GM12878 (cell line): Measurements from ENCODE around the gene KLLN. TPM values are rescaled to one million over a fixed set of nuclear protein-coding genes. Genes with fewer than 3 reads are reported as not detected.

Experiments
- ATAC-seq: fragments of 200-7000 bp; cut with Tn5 transposase; 3 replicates; pipeline ENCODE4 v1.9.1; 2020; ENCODE audit warnings: mild to moderate bottlenecking, moderate library complexity
- BruUV-seq: library from RNA; stranded (reverse); fragments of 400-500 nt; replicated peaks from 2 replicates; lab custom pipeline; 2021; lab: Mats Ljungman, UMichigan
- CTCF ChIA-PET: fragments of 300-600 bp; sonication (Branson Sonifier 250); formaldehyde crosslinking; extraction: SDS; loops from one replicate; lab custom pipeline; 2021; ENCODE audit warnings: inconsistent platforms; lab: Yijun Ruan, JAX
- POLR2A ChIA-PET: fragments of 350-600 bp; formaldehyde crosslinking; extraction: SDS; loops from one replicate; lab custom pipeline; 2021; ENCODE audit warnings: inconsistent platforms; lab: Charles Lee
- RAD21 ChIA-PET: fragments of 300-600 bp; sonication (Branson Sonifier 250); formaldehyde crosslinking; loops from one replicate; lab custom pipeline; 2023; ENCODE audit warnings: antibody characterized with exemption; ENCODE audit not compliant: unreplicated experiment; lab: Charles Lee
- SMC1A ChIA-PET: fragments of 300-600 bp; sonication (Branson Sonifier 250); formaldehyde crosslinking; loops from one replicate; lab custom pipeline; 2023; ENCODE audit not compliant: unreplicated experiment, uncharacterized antibody; lab: Charles Lee
- DNase-seq: peaks from one replicate; pipeline ENCODE4 v3.0.0-alpha.2; 2011; ENCODE audit warnings: low read depth, low spot score
- FAIRE-seq: peaks from 3 replicates; lab custom pipeline; 2011; peaks lifted over from hg19 to GRCh38; lab: Jason Lieb, UNC
- H2AFZ ChIP-seq: 2 replicates; pipeline ENCODE4 v1.6.0; 2011; ENCODE audit warnings: low read depth, low read length, control low read depth; ENCODE audit not compliant: control insufficient read depth
- H3K27ac ChIP-seq: 2 replicates; pipeline ENCODE4 v1.5.1; 2011; ENCODE audit warnings: control low read depth; ENCODE audit not compliant: control insufficient read depth, insufficient read depth
- H3K27me3 ChIP-seq, 2 experiments: replicated peaks in 1 of 2; 2 replicates each; pipeline versions ENCODE4 v1.6.0 to v1.6.1; 2011; ENCODE audit warnings: low read length in 1 of 2; ENCODE audit not compliant: control insufficient read depth in 2 of 2, insufficient read depth in 2 of 2
- H3K36me3 ChIP-seq, 2 experiments: 2 replicates each; pipeline ENCODE4 v1.5.1; 2011; ENCODE audit warnings: low read length in 1 of 2; ENCODE audit not compliant: control insufficient read depth in 2 of 2, insufficient read depth in 2 of 2
- H3K4me1 ChIP-seq: 2 replicates; pipeline ENCODE4 v1.6.1; 2011; ENCODE audit warnings: mild to moderate bottlenecking, low read length, moderate library complexity, mixed read lengths; ENCODE audit not compliant: control insufficient read depth, insufficient read depth
- H3K4me2 ChIP-seq: 2 replicates; pipeline ENCODE4 v1.6.0; 2011; ENCODE audit warnings: control low read depth; ENCODE audit not compliant: control insufficient read depth, insufficient read depth
- H3K4me3 ChIP-seq: fragments of 200-600 bp; sonication (generic); 2 replicates; pipeline ENCODE4 v1.5.1; 2016
- H3K79me2 ChIP-seq: 2 replicates; pipeline ENCODE4 v1.6.0; 2011; ENCODE audit warnings: low read length; ENCODE audit not compliant: control insufficient read depth, insufficient read depth
- H3K9ac ChIP-seq: 2 replicates; pipeline ENCODE4 v1.8.0; 2011; ENCODE audit warnings: low read length, control low read depth, mixed read lengths; ENCODE audit not compliant: control insufficient read depth, insufficient read depth
- H3K9me3 ChIP-seq: replicated peaks from 3 replicates; pipeline ENCODE4 v1.5.1; 2011; ENCODE audit warnings: mild to moderate bottlenecking, low read length; ENCODE audit not compliant: control insufficient read depth, insufficient read depth
- H4K20me1 ChIP-seq: 2 replicates; pipeline ENCODE4 v1.6.0; 2011; ENCODE audit not compliant: control insufficient read depth, insufficient read depth
- CREM ChIP-seq: IDR thresholded peaks from 2 replicates; pipeline ENCODE4 v1.6.1; 2014; ENCODE audit warnings: antibody characterized with exemption, low read depth
- KAT2A ChIP-seq: conservative IDR thresholded peaks from 2 replicates; pipeline ENCODE4 v1.6.1; 2011; ENCODE audit warnings: low read depth, low read length; ENCODE audit not compliant: control insufficient read depth
- LARP7 ChIP-seq: fragments of 450-650 bp; IDR thresholded peaks from 2 replicates; pipeline ENCODE4 v1.6.1; 2017; ENCODE audit warnings: mild to moderate bottlenecking
- MTA2 ChIP-seq: fragments of 450-650 bp; IDR thresholded peaks from 2 replicates; pipeline ENCODE4 v1.6.1; 2016; ENCODE audit warnings: low read depth, mild to moderate bottlenecking, moderate library complexity
- MYC ChIP-seq: IDR thresholded peaks from 2 replicates; pipeline ENCODE4 v1.6.1; 2011; ENCODE audit warnings: mild to moderate bottlenecking, low read length, moderate library complexity, inconsistent platforms; ENCODE audit not compliant: insufficient read depth, insufficient replicate concordance, insufficient read length, severe bottlenecking
- PAX8 ChIP-seq: fragments of 450-650 bp; IDR thresholded peaks from 2 replicates; pipeline ENCODE4 v1.6.1; 2017; ENCODE audit warnings: mild to moderate bottlenecking, moderate library complexity
- RAD51 ChIP-seq: fragments of 450-650 bp; IDR thresholded peaks from 2 replicates; pipeline ENCODE4 v1.6.1; 2016; ENCODE audit warnings: moderate library complexity, mild to moderate bottlenecking, inconsistent platforms
- RCOR1 ChIP-seq: conservative IDR thresholded peaks from 2 replicates; pipeline ENCODE4 v1.6.1; 2012; ENCODE audit warnings: low read depth, low read length, improper control_type of control experiment
- RUNX3 ChIP-seq: IDR thresholded peaks from 2 replicates; pipeline ENCODE4 v1.6.1; 2012; ENCODE audit warnings: low read length, inconsistent platforms
- SREBF1 ChIP-seq: IDR thresholded peaks from 2 replicates; pipeline ENCODE4 v1.6.1; 2012; ENCODE audit warnings: mild to moderate bottlenecking, low read length
- SUZ12 ChIP-seq: fragments of 200-600 bp; sonication (generic); IDR thresholded peaks from one replicate; pipeline ENCODE4 v1.6.1; 2018; ENCODE audit warnings: antibody characterized with exemption, mild to moderate bottlenecking; ENCODE audit not compliant: unreplicated experiment
- TCF7 ChIP-seq: IDR thresholded peaks from 2 replicates; pipeline ENCODE4 v1.6.1; 2014; ENCODE audit warnings: antibody characterized with exemption, borderline replicate concordance
- WGBS: methylation state at CpG from one replicate; pipeline ENCODE4 v1.1.6; 2016; ENCODE audit warnings: low lambda C conversion rate; ENCODE audit not compliant: insufficient replicate concordance, insufficient coverage; ENCODE audit errors: missing lambda C conversion rate; 5-methylcytosine and 5-hydroxymethylcytosine counted together
- in situ Hi-C: fragments of 300-500 bp; cut with MboI; formaldehyde crosslinking; loops from 9 replicates; pipeline ENCODE4 v1.14.3; 2018; ENCODE audit warnings: mixed read lengths
- intact Hi-C: fragments of 100-400 bp; cut with micrococcal nuclease; formaldehyde crosslinking; loops from one replicate; pipeline ENCODE4 v1.14.2; 2022; ENCODE audit not compliant: unreplicated experiment
- polyA plus RNA-seq, 11 experiments: library from polyadenylated mRNA; depleted of rRNA in 4 of 11; unstranded in 6 of 11; stranded (reverse) in 5 of 11; fragments of >200 nt; fragmentation: Nextera tagmentation in 4 of 11; fragmentation: Illumina TruSeq in 1 of 11; extraction: Ambion mirVana in 4 of 11; extraction: Trizol in 1 of 11; gene quantifications; 1 replicate in 1 of 11; 2 replicates in 10 of 11; pipeline versions ENCODE4 v1.2.1 to v1.2.3, GENCODE V29; 2011 to 2016; ENCODE audit warnings: inconsistent platforms in 2 of 11, missing spikeins in 2 of 11, low read depth in 1 of 11
- total RNA-seq, 4 experiments: library from RNA; depleted of rRNA in 3 of 4; stranded (reverse); fragments of >200 nt in 3 of 4; fragmentation: Illumina TruSeq in 1 of 4; extraction: Trizol in 1 of 4; gene quantifications; 2 replicates each; pipeline versions ENCODE4 v1.2.1 to v1.2.3, GENCODE V29; 2013 to 2021
- TF ChIP-seq, protein P1 (sequence below): fragments of 450-650 bp; IDR thresholded peaks from 2 replicates; pipeline ENCODE4 v1.6.1; 2016; ENCODE audit warnings: mild to moderate bottlenecking, moderate library complexity, borderline replicate concordance
- TF ChIP-seq, protein P2 (sequence below): IDR thresholded peaks from 2 replicates; pipeline ENCODE4 v1.6.1; 2012; ENCODE audit warnings: low read depth, low read length, improper control_type of control experiment
- TF ChIP-seq, protein P3 (sequence below): IDR thresholded peaks from 2 replicates; pipeline ENCODE4 v1.6.1; 2012; ENCODE audit warnings: low read depth, low read length, improper control_type of control experiment

KLLN gene
- total and polyA plus RNA-seq, 10 of the 15 experiments (the other 5 are each of a cell fraction or from before 2014, with no cell fraction given), result 0.87 to 2.2 (median 1.7) TPM

DNA sequence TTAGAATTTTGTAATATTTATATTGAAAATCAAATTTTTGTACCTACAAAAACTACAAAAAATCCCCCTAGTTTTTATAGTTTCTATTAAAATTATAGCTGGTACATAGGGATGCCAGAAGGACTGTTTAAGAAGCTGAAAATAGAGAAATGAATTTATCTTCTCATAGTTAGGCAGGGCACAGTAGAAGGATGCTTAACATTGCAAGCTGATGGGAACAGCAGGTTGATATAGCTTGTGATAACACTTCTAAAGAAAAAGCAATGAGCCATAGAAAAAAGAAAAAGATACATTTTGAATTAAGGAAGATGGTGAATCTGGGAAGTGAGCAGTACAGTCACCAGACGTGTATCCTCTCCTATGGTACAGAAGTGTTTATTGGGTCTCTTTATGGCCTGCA lies 32.1 kb upstream of the KLLN start:
- DNase-seq (no peak), FAIRE-seq (no peak), ATAC-seq (peak; percentile 27; the same call in 1 of the 3 replicates)
- Histone ChIP-seq H3K9ac (no peak overlapping the region), H3K4me3 (no peak overlapping the region), H3K36me3 (peaks cover 2 to 24% of the 10 kb centered on the region in 2 experiments; a peak in 3 of 4 replicates), H3K4me1 (peaks cover 6% of the 10 kb centered on the region), H4K20me1 (no peaks in the 10 kb centered on the region), H3K4me2 (no peak overlapping the region), H3K9me3 (peaks cover 13% of the 10 kb centered on the region), H3K27ac (no peak overlapping the region), H3K27me3 (no peaks in the 10 kb centered on the region), H2AFZ (no peak overlapping the region), H3K79me2 (peaks cover 80% of the 10 kb centered on the region)
- ChIA-PET RAD21 (interaction anchor here (0.6 kb wide), 1 partner anchor 13 kb away, joined by 4 read pairs; no protein-coding TSS in a partner anchor), CTCF (interaction anchor here (0.8 to 1.1 kb wide), 4 partner anchors 11 to 491 kb away, joined by 3 read pairs; no protein-coding TSS in a partner anchor), SMC1A (interaction anchor here (0.8 to 2.1 kb wide), 8 partner anchors 11 to 495 kb away, joined by 3 to 5 read pairs (median 3); no protein-coding TSS in a partner anchor), POLR2A (no interaction called here)
- intact Hi-C loops, result no loop called here
- 91% methylated on average over 1 of the region's 1 CpG for WGBS
- TF ChIP-seq CREM, result no peak
- no peak for TF ChIP-seq RAD51
- no peak for TF ChIP-seq RCOR1
- TF ChIP-seq SREBF1, result no peak
- no peak for TF ChIP-seq MYC
- no peak for TF ChIP-seq TCF7
- TF ChIP-seq MTA2, result no peak
- TF ChIP-seq, protein P1, sequence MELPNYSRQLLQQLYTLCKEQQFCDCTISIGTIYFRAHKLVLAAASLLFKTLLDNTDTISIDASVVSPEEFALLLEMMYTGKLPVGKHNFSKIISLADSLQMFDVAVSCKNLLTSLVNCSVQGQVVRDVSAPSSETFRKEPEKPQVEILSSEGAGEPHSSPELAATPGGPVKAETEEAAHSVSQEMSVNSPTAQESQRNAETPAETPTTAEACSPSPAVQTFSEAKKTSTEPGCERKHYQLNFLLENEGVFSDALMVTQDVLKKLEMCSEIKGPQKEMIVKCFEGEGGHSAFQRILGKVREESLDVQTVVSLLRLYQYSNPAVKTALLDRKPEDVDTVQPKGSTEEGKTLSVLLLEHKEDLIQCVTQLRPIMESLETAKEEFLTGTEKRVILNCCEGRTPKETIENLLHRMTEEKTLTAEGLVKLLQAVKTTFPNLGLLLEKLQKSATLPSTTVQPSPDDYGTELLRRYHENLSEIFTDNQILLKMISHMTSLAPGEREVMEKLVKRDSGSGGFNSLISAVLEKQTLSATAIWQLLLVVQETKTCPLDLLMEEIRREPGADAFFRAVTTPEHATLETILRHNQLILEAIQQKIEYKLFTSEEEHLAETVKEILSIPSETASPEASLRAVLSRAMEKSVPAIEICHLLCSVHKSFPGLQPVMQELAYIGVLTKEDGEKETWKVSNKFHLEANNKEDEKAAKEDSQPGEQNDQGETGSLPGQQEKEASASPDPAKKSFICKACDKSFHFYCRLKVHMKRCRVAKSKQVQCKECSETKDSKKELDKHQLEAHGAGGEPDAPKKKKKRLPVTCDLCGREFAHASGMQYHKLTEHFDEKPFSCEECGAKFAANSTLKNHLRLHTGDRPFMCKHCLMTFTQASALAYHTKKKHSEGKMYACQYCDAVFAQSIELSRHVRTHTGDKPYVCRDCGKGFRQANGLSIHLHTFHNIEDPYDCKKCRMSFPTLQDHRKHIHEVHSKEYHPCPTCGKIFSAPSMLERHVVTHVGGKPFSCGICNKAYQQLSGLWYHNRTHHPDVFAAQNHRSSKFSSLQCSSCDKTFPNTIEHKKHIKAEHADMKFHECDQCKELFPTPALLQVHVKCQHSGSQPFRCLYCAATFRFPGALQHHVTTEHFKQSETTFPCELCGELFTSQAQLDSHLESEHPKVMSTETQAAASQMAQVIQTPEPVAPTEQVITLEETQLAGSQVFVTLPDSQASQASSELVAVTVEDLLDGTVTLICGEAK, result no peak
- no peak for TF ChIP-seq PAX8
- TF ChIP-seq SUZ12, result no peak
- no peak for TF ChIP-seq LARP7
- TF ChIP-seq, protein P2, sequence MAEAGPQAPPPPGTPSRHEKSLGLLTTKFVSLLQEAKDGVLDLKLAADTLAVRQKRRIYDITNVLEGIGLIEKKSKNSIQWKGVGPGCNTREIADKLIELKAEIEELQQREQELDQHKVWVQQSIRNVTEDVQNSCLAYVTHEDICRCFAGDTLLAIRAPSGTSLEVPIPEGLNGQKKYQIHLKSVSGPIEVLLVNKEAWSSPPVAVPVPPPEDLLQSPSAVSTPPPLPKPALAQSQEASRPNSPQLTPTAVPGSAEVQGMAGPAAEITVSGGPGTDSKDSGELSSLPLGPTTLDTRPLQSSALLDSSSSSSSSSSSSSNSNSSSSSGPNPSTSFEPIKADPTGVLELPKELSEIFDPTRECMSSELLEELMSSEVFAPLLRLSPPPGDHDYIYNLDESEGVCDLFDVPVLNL, result no peak
- no peak for TF ChIP-seq RUNX3
- no peak for TF ChIP-seq KAT2A
- TF ChIP-seq, protein P3, sequence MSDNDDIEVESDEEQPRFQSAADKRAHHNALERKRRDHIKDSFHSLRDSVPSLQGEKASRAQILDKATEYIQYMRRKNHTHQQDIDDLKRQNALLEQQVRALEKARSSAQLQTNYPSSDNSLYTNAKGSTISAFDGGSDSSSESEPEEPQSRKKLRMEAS, result no peak
- in situ Hi-C loops, result no loop called here
- TSS peak; percentile 4 for BruUV-seq
